Neural progenitor cell (in vitro differentiated cells): ENCODE results near the gene GNL3. TPM values are rescaled to one million over a fixed set of nuclear protein-coding genes. Genes with fewer than 3 reads are reported as not detected.
A peak's percentile ranks its signal among the peaks of the same experiment; 100 is the strongest.
"Not testable (repeated sequence)": the region's sequence is repeated elsewhere in the genome, so short reads cannot be mapped to it uniquely, and the experiment has no call there.

Experiments used
- DNase-seq: peaks from one replicate; pipeline ENCODE4 v3.0.0-alpha.2; 2016; ENCODE audit warnings: low spot score
- H2AFZ ChIP-seq: fragments of 200-600 bp; sonication (generic); replicated peaks from 2 replicates; pipeline ENCODE4 v1.6.1; 2016; ENCODE audit warnings: antibody characterized with exemption
- H3F3A ChIP-seq: fragments of 200-600 bp; sonication (generic); 2 replicates; pipeline ENCODE4 v1.6.1; 2016; ENCODE audit warnings: antibody characterized with exemption, low read depth
- H3K27ac ChIP-seq: fragments of 200-600 bp; sonication (generic); 2 replicates; pipeline ENCODE4 v1.5.1; 2016; ENCODE audit warnings: mild to moderate bottlenecking
- H3K27me3 ChIP-seq: fragments of 200-600 bp; sonication (generic); 2 replicates; pipeline ENCODE4 v1.6.1; 2016; ENCODE audit warnings: mild to moderate bottlenecking, moderate library complexity
- H3K36me3 ChIP-seq: fragments of 200-600 bp; sonication (generic); 2 replicates; pipeline ENCODE4 v1.5.1; 2016
- H3K4me1 ChIP-seq: fragments of 200-600 bp; sonication (generic); 2 replicates; pipeline ENCODE4 v1.6.1; 2016; ENCODE audit warnings: mixed run types
- H3K4me2 ChIP-seq: fragments of 200-600 bp; sonication (generic); 2 replicates; pipeline ENCODE4 v1.6.1; 2016
- H3K4me3 ChIP-seq: fragments of 200-600 bp; sonication (generic); 2 replicates; pipeline ENCODE4 v1.5.1; 2016
- H3K79me2 ChIP-seq: fragments of 200-600 bp; sonication (generic); 2 replicates; pipeline ENCODE4 v1.6.1; 2016; ENCODE audit warnings: low read depth
- H3K9ac ChIP-seq: fragments of 200-600 bp; sonication (generic); 2 replicates; pipeline ENCODE4 v1.6.1; 2016
- H3K9me3 ChIP-seq: fragments of 200-600 bp; sonication (generic); 2 replicates; pipeline ENCODE4 v1.5.1; 2016; ENCODE audit warnings: low read depth
- H4K20me1 ChIP-seq: fragments of 200-600 bp; sonication (generic); 2 replicates; pipeline ENCODE4 v1.6.1; 2016; ENCODE audit warnings: low read depth
- H3K27ac Mint-ChIP-seq: 3 replicates; pipeline ENCODE4 v1.8.0; 2021; ENCODE audit warnings: mixed read lengths
- H3K27me3 Mint-ChIP-seq: 2 replicates; pipeline ENCODE4 v1.8.0; 2022; ENCODE audit warnings: low read depth, mild to moderate bottlenecking, inconsistent platforms, moderate library complexity, mixed read lengths; ENCODE audit not compliant: insufficient read depth
- H3K36me3 Mint-ChIP-seq: 3 replicates; pipeline ENCODE4 v1.8.0; 2021; ENCODE audit warnings: mixed read lengths
- H3K4me1 Mint-ChIP-seq: 3 replicates; pipeline ENCODE4 v1.8.0; 2021; ENCODE audit warnings: mixed read lengths
- H3K4me3 Mint-ChIP-seq: 3 replicates; pipeline ENCODE4 v1.8.0; 2021; ENCODE audit warnings: mild to moderate bottlenecking, moderate library complexity, mixed read lengths
- H3K9me3 Mint-ChIP-seq: 3 replicates; pipeline ENCODE4 v1.8.0; 2020; ENCODE audit warnings: mixed read lengths
- CTCF ChIP-seq: fragments of 200-600 bp; sonication (generic); IDR thresholded peaks from 2 replicates; pipeline ENCODE4 v1.5.1; 2017; ENCODE audit warnings: antibody characterized with exemption, mild to moderate bottlenecking
- EZH2 ChIP-seq: fragments of 200-600 bp; sonication (generic); IDR thresholded peaks from 2 replicates; pipeline ENCODE4 v1.6.1; 2017; ENCODE audit warnings: antibody characterized with exemption, mild to moderate bottlenecking, moderate library complexity
- EZH2phosphoT487 ChIP-seq: fragments of 200-600 bp; sonication (generic); IDR thresholded peaks from 2 replicates; pipeline ENCODE4 v1.6.1; 2017; ENCODE audit warnings: antibody characterized with exemption
- total RNA-seq: library from RNA; depleted of rRNA; stranded (reverse); fragments of >200 nt; gene quantifications from 2 replicates; pipeline ENCODE4 v1.2.3, GENCODE V29; 2015; ENCODE audit warnings: low replicate concordance

GNL3 gene
- total RNA-seq, 1 donor from 2014 or later, result 169 TPM

- peak overlapping the region; percentile 15 for H3K9ac ChIP-seq
- DNase-seq, result no peak
- peaks cover 25% of the 10 kb centered on the region for H3K36me3 Mint-ChIP-seq
- no peaks in the 10 kb centered on the region for H3K27me3 ChIP-seq
- H3K79me2 ChIP-seq, result peaks cover 52% of the 10 kb centered on the region
- H3F3A ChIP-seq, result peaks cover 4% of the 10 kb centered on the region
- H3K27me3 Mint-ChIP-seq, result no peaks in the 10 kb centered on the region
- H3K36me3 ChIP-seq, result peaks cover 6% of the 10 kb centered on the region
- H3K27ac Mint-ChIP-seq, result no peak overlapping the region
- H3K4me3 ChIP-seq, result no peak overlapping the region
- no peak overlapping the region for H3K4me2 ChIP-seq
- peaks cover 4% of the 10 kb centered on the region for H4K20me1 ChIP-seq
- TF ChIP-seq CTCF, result no peak
- no peak for TF ChIP-seq EZH2
- no peak for TF ChIP-seq EZH2phosphoT487
- H3K4me1 ChIP-seq, result no peaks in the 10 kb centered on the region
- H3K4me1 Mint-ChIP-seq, result no peaks in the 10 kb centered on the region
- H2AFZ ChIP-seq, result no peak overlapping the region
- H3K9me3 ChIP-seq, result no peaks in the 10 kb centered on the region
- no peak overlapping the region for H3K27ac ChIP-seq
- H3K9me3 Mint-ChIP-seq, result no peaks in the 10 kb centered on the region
- H3K4me3 Mint-ChIP-seq, result no peak overlapping the region
Measured at GRCh38 chr3:52670621-52671521, 15.0 kb upstream of the GNL3 start.

GRCh38 chr3:52671676-52672075, 14.2 kb upstream of the GNL3 start:
- no peak for TF ChIP-seq CTCF
- TF ChIP-seq EZH2phosphoT487, result no peak
- no peak for TF ChIP-seq EZH2
- H3K27ac Mint-ChIP-seq, result no peak overlapping the region
- Histone ChIP-seq H3K4me2 (no peak overlapping the region), H3F3A (peaks cover 4% of the 10 kb centered on the region), H3K79me2 (peaks cover 57% of the 10 kb centered on the region), H3K4me1 (no peaks in the 10 kb centered on the region), H3K27ac (no peak overlapping the region), H3K9me3 (no peaks in the 10 kb centered on the region), H2AFZ (no peak overlapping the region), H3K36me3 (peaks cover 6% of the 10 kb centered on the region), H3K9ac (no peak overlapping the region), H4K20me1 (peaks cover 4% of the 10 kb centered on the region), H3K4me3 (no peak overlapping the region), H3K27me3 (no peaks in the 10 kb centered on the region)
- no peaks in the 10 kb centered on the region for H3K9me3 Mint-ChIP-seq
- no peak overlapping the region for H3K4me3 Mint-ChIP-seq
- no peak for DNase-seq
- H3K4me1 Mint-ChIP-seq, result no peaks in the 10 kb centered on the region
- no peaks in the 10 kb centered on the region for H3K27me3 Mint-ChIP-seq
- H3K36me3 Mint-ChIP-seq, result peaks cover 30% of the 10 kb centered on the region

- not testable (repeated sequence) for H3K9me3 ChIP-seq, H3K27me3 ChIP-seq, H3K4me1 Mint-ChIP-seq, H3K27ac Mint-ChIP-seq, H3K27ac ChIP-seq, DNase-seq, H2AFZ ChIP-seq, H3K4me1 ChIP-seq, H3K9me3 Mint-ChIP-seq, H4K20me1 ChIP-seq, H3K4me2 ChIP-seq, H3K4me3 ChIP-seq, H3F3A ChIP-seq, H3K9ac ChIP-seq, H3K4me3 Mint-ChIP-seq, H3K27me3 Mint-ChIP-seq
- peaks cover 66% of the 10 kb centered on the region for H3K79me2 ChIP-seq
- peaks cover 19% of the 10 kb centered on the region for H3K36me3 ChIP-seq
- peaks cover 40% of the 10 kb centered on the region for H3K36me3 Mint-ChIP-seq
Measured at GRCh38 chr3:52676201-52676600, 9.6 kb upstream of the GNL3 start.
